Measurements from ENCODE around the gene JOSD1. TPM values are rescaled to one million over a fixed set of nuclear protein-coding genes. Genes with fewer than 3 reads are reported as not detected.
A peak's percentile ranks its signal among the peaks of the same experiment; 100 is the strongest.

JOSD1 gene
- total RNA-seq, 1 experiment from 2014 or later = 55.3 TPM

DNA sequence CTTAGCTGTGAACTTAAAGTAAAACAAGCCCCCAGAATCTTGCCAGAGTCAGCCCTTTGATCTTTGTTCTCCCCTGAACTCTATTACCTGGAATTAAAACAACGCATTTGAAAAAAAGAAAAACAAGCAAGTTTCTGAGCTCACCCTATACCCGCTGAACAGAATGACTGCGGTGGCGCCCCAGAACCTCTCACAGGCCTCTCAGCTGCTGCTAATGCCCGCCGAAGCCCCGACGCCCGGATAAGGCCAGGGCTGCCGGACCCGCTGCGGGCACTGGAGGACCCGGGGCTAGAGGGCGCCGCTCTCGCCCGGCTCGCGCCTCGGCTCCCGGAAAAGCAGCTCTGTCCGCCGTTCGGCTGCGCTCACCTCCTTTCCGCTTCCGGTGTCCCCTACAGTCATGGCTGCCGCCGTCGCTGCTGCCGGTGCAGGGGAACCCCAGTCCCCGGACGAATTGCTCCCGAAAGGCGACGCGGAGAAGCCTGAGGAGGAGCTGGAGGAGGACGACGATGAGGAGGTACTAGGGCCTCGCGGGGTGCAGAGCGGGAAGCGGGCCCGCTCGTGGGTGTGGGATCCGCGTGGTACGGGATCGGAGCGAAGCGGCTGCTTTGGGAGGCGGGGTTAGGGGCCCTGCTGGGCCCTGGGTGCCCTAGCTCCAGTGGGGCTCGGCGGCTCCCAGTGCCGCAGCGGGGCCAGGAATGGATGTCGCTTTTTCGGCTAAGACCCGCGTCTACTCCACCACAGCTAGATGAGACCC is 19.0 kb downstream of the JOSD1 start, which contains the start of gene TOMM22:
TSS of gene TOMM22 (plus strand) at position 376 of the 754 bp plus-strand sequence. CDS start at position 398, 22 bp downstream.
- Histone ChIP-seq H3K4me3 (ENCODE audit: low read depth, low read length) (peak within 1 kb of the TSS; percentile 56), H3K9me3 (peaks cover 3% of the 10 kb centered on the region; the same call in 1 of the 2 replicates), H3K27me3 (replicated peaks; ENCODE audit: control insufficient read depth, insufficient read depth, low read length) (no peaks in the 10 kb centered on the region), H3K36me3 (ENCODE audit: control insufficient read depth, insufficient read depth, low read length) (peaks cover 11% of the 10 kb centered on the region), H3K4me1 (no peaks in the 10 kb centered on the region)
- POLR2A ChIA-PET = interaction anchor here (0.5 to 1.7 kb wide), 9 partner anchors 13 to 214 kb away, joined by 3 to 24 read pairs (median 9); partner anchors contain the start of genes GTPBP1 and KDELR3
- CTCF ChIA-PET = interaction anchor here (0.8 to 1.8 kb wide), 8 partner anchors 13 to 629 kb away, joined by 3 to 12 read pairs (median 4); partner anchors contain the start of gene GTPBP1
- intact Hi-C loops (cut with micrococcal nuclease; ENCODE audit: unreplicated experiment) = loop anchor here (1.0 kb wide), 1 partner anchor 13 kb away; no protein-coding TSS in a partner anchor
- peak; percentile 87 to 92 for DNase-seq
- Mint-ChIP-seq H3K27ac (ENCODE audit: unreplicated experiment) (peak within 1 kb of the TSS; percentile 97), H3K4me1 (ENCODE audit: low read depth, unreplicated experiment) (no peaks in the 10 kb centered on the region), H3K9me3 (ENCODE audit: unreplicated experiment) (no peaks in the 10 kb centered on the region), H3K4me3 (ENCODE audit: unreplicated experiment) (peak within 1 kb of the TSS; percentile 95), H3K36me3 (ENCODE audit: insufficient read depth, unreplicated experiment) (peaks cover 50% of the 10 kb centered on the region), H3K27me3 (ENCODE audit: insufficient read depth, unreplicated experiment) (no peaks in the 10 kb centered on the region)
- TF ChIP-seq, protein P1, sequence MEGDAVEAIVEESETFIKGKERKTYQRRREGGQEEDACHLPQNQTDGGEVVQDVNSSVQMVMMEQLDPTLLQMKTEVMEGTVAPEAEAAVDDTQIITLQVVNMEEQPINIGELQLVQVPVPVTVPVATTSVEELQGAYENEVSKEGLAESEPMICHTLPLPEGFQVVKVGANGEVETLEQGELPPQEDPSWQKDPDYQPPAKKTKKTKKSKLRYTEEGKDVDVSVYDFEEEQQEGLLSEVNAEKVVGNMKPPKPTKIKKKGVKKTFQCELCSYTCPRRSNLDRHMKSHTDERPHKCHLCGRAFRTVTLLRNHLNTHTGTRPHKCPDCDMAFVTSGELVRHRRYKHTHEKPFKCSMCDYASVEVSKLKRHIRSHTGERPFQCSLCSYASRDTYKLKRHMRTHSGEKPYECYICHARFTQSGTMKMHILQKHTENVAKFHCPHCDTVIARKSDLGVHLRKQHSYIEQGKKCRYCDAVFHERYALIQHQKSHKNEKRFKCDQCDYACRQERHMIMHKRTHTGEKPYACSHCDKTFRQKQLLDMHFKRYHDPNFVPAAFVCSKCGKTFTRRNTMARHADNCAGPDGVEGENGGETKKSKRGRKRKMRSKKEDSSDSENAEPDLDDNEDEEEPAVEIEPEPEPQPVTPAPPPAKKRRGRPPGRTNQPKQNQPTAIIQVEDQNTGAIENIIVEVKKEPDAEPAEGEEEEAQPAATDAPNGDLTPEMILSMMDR (IDR thresholded peaks at IDR 0.05; ENCODE audit: insufficient read depth in 1 of 2, low read depth in 1 of 2, low read length in 1 of 2, severe bottlenecking in 1 of 2, unreplicated experiment in 1 of 2) = peak in 1 of 2 experiments; percentile 77
- no TSS peak for BruUV-seq (replicated peaks)

DNA sequence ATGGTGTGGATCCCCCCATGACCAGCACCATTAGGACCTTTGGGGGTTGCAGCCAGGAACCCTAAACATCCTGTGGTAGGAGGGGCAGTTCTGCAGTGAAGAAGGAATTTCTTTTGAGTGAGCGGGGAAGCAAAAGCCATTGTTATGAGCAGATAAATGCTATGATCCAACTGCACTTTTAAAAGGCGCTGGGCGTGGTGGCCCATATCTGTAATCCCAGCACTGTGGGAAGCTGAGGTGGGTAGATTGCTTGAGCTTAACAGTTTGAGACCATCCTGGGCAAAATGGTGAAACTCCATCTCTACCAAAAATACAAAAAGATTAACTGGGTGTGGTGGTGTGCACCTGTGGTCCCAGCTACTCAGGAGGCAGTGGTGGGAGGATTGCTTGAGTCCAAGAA is 24.9 kb downstream of the JOSD1 start:
- Mint-ChIP-seq H3K36me3 (ENCODE audit: insufficient read depth, unreplicated experiment) (peaks cover 8% of the 10 kb centered on the region), H3K4me1 (ENCODE audit: low read depth, unreplicated experiment) (no peaks in the 10 kb centered on the region), H3K27me3 (ENCODE audit: insufficient read depth, unreplicated experiment) (no peaks in the 10 kb centered on the region), H3K4me3 (ENCODE audit: unreplicated experiment) (no peak overlapping the region), H3K9me3 (ENCODE audit: unreplicated experiment) (peaks cover 8% of the 10 kb centered on the region), H3K27ac (ENCODE audit: unreplicated experiment) (no peak overlapping the region)
- Histone ChIP-seq H3K36me3 (ENCODE audit: control insufficient read depth, insufficient read depth, low read length) (no peaks in the 10 kb centered on the region; the same call in 1 of the 2 replicates), H3K9me3 (no peaks in the 10 kb centered on the region), H3K27me3 (replicated peaks; ENCODE audit: control insufficient read depth, insufficient read depth, low read length) (no peaks in the 10 kb centered on the region), H3K4me1 (no peaks in the 10 kb centered on the region), H3K4me3 (ENCODE audit: low read depth, low read length) (no peak overlapping the region)
- BruUV-seq (replicated peaks) = no TSS peak
- intact Hi-C loops (cut with micrococcal nuclease; ENCODE audit: unreplicated experiment) = no loop called here
- CTCF ChIA-PET = no interaction called here
- TF ChIP-seq, protein P1 (IDR thresholded peaks at IDR 0.05; ENCODE audit: insufficient read depth in 1 of 2, low read depth in 1 of 2, low read length in 1 of 2, severe bottlenecking in 1 of 2, unreplicated experiment in 1 of 2) = no peak
- POLR2A ChIA-PET = no interaction called here
- no peak for DNase-seq

DNA sequence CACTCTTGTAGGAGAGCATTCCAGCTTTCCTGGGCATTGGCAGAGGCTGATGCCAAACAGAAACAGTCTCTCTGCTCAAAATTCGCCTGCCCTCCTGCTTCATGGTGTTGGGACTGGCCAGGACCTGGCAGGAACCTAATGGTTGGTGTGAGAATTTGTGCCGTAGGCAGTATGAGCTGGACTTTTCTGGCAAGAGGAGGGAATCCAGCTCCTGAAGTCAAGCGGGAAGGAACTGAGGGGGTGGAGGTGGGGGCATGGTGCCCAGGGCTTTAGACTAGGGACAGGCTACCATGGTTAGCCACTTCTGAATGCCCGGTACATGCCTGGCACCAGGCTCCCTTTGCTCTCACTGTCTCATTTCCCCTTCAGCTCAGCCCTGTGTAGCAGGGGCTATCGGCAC is 25.9 kb downstream of the JOSD1 start:
- Histone ChIP-seq H3K9me3 (no peaks in the 10 kb centered on the region), H3K4me1 (no peaks in the 10 kb centered on the region), H3K36me3 (ENCODE audit: control insufficient read depth, insufficient read depth, low read length) (no peaks in the 10 kb centered on the region; the same call in 1 of the 2 replicates), H3K27me3 (replicated peaks; ENCODE audit: control insufficient read depth, insufficient read depth, low read length) (no peaks in the 10 kb centered on the region), H3K4me3 (ENCODE audit: low read depth, low read length) (no peak overlapping the region)
- POLR2A ChIA-PET = interaction anchor here (0.6 kb wide), 1 partner anchor 79 kb away, joined by 7 read pairs; no protein-coding TSS in a partner anchor
- intact Hi-C loops (cut with micrococcal nuclease; ENCODE audit: unreplicated experiment) = no loop called here
- H3K4me1 Mint-ChIP-seq (ENCODE audit: low read depth, unreplicated experiment) = no peaks in the 10 kb centered on the region
- peaks cover 8% of the 10 kb centered on the region for H3K36me3 Mint-ChIP-seq (ENCODE audit: insufficient read depth, unreplicated experiment)
- DNase-seq = no peak
- H3K27me3 Mint-ChIP-seq (ENCODE audit: insufficient read depth, unreplicated experiment) = no peaks in the 10 kb centered on the region
- no peak overlapping the region for H3K4me3 Mint-ChIP-seq (ENCODE audit: unreplicated experiment)
- BruUV-seq (replicated peaks) = no TSS peak
- peaks cover 9% of the 10 kb centered on the region for H3K9me3 Mint-ChIP-seq (ENCODE audit: unreplicated experiment)
- TF ChIP-seq, protein P1 (IDR thresholded peaks at IDR 0.05; ENCODE audit: insufficient read depth in 1 of 2, low read depth in 1 of 2, low read length in 1 of 2, severe bottlenecking in 1 of 2, unreplicated experiment in 1 of 2) = no peak
- CTCF ChIA-PET = no interaction called here
- no peak overlapping the region for H3K27ac Mint-ChIP-seq (ENCODE audit: unreplicated experiment)
